CD4-positive, CD25-positive, alpha-beta regulatory T cell (primary cell): ENCODE results near the gene ARHGAP20. TPM values are rescaled to one million over a fixed set of nuclear protein-coding genes. Genes with fewer than 3 reads are reported as not detected.
"Not testable (repeated sequence)": the region's sequence is repeated elsewhere in the genome, so short reads cannot be mapped to it uniquely, and the experiment has no call there.

Experiments used
- ATAC-seq, 2 donors: fragments of 150-1000 bp; cut with Tn5 transposase; one replicate each; pipeline ENCODE4 v1.10.0; 2021; ENCODE audit warnings: low read depth in 2 of 2, moderate number of reproducible peaks in 2 of 2, moderate library complexity in 1 of 2
- DNase-seq, 3 donors: peaks; one replicate each; pipeline versions ENCODE4 v3.0.0 to v3.0.0-alpha.2; 2012 to 2022; ENCODE audit warnings: mixed read lengths in 1 of 3
- H3K27ac ChIP-seq: one replicate; pipeline ENCODE4 v1.7.0; 2013; ENCODE audit warnings: mild to moderate bottlenecking, low read length; ENCODE audit not compliant: insufficient read depth, poor library complexity, severe bottlenecking
- H3K27me3 ChIP-seq: one replicate; pipeline ENCODE4 v1.7.0; 2013; ENCODE audit warnings: low read length; ENCODE audit not compliant: control insufficient read depth, insufficient read depth
- H3K36me3 ChIP-seq: one replicate; pipeline ENCODE4 v1.7.0; 2013; ENCODE audit warnings: mild to moderate bottlenecking, low read length, moderate library complexity; ENCODE audit not compliant: control insufficient read depth, insufficient read depth
- H3K4me1 ChIP-seq: 2 replicates; pipeline ENCODE4 v1.7.0; 2013; ENCODE audit warnings: mild to moderate bottlenecking, low read length; ENCODE audit not compliant: insufficient read depth, control insufficient read depth, poor library complexity, severe bottlenecking
- H3K4me3 ChIP-seq: one replicate; pipeline ENCODE4 v1.7.0; 2013; ENCODE audit warnings: low read depth, mild to moderate bottlenecking, low read length, moderate library complexity
- H3K9me3 ChIP-seq, 2 experiments: 1 replicate in 1 of 2; 2 replicates in 1 of 2; pipeline ENCODE4 v1.7.0; 2013; ENCODE audit warnings: low read length in 2 of 2, mild to moderate bottlenecking in 1 of 2, moderate library complexity in 1 of 2; ENCODE audit not compliant: control insufficient read depth in 2 of 2
- H3K27ac Mint-ChIP-seq, 3 donors: one replicate each; pipeline ENCODE4 v1.8.0; 2020 to 2022; ENCODE audit warnings: mild to moderate bottlenecking in 3 of 3, mixed read lengths in 3 of 3, moderate library complexity in 2 of 3
- H3K27me3 Mint-ChIP-seq: one replicate; pipeline ENCODE4 v1.8.0; 2022; ENCODE audit warnings: mild to moderate bottlenecking, mixed read lengths
- H3K36me3 Mint-ChIP-seq: one replicate; pipeline ENCODE4 v1.8.0; 2020; ENCODE audit warnings: mixed read lengths
- H3K4me1 Mint-ChIP-seq, 4 donors: one replicate each; pipeline ENCODE4 v1.8.0; 2020 to 2022; ENCODE audit warnings: mixed read lengths in 4 of 4, mild to moderate bottlenecking in 1 of 4
- H3K4me3 Mint-ChIP-seq, 4 donors: one replicate each; pipeline ENCODE4 v1.8.0; 2020 to 2022; ENCODE audit warnings: mild to moderate bottlenecking in 4 of 4, mixed read lengths in 4 of 4, moderate library complexity in 3 of 4
- H3K9me3 Mint-ChIP-seq, 7 donors: one replicate each; pipeline ENCODE4 v1.8.0; 2020 to 2022; ENCODE audit warnings: mixed read lengths in 7 of 7, mild to moderate bottlenecking in 3 of 7, moderate library complexity in 2 of 7
- polyA plus RNA-seq, 4 donors: library from polyadenylated mRNA; unstranded; fragments of 300-500 nt; fragmentation: Illumina TruSeq; gene quantifications; one replicate each; pipeline ENCODE4 v1.2.3, GENCODE V29; 2021
- total RNA-seq: library from RNA; stranded (reverse); gene quantifications from one replicate; pipeline ENCODE4 v1.2.3, GENCODE V29; 2022

ARHGAP20 gene
- total and polyA plus RNA-seq, 5 donors from 2014 or later, result not detected

- H3K4me3 ChIP-seq, result no peak overlapping the region
- no peak for DNase-seq
- H3K36me3 ChIP-seq, result no peaks in the 10 kb centered on the region
- Mint-ChIP-seq H3K27me3 (peaks cover 4% of the 10 kb centered on the region), H3K27ac (no peak overlapping the region), H3K4me1 (no peaks in the 10 kb centered on the region), H3K9me3 (peaks cover 0 to 2% (median 0%) of the 10 kb centered on the region in 7 donors), H3K36me3 (no peaks in the 10 kb centered on the region), H3K4me3 (no peak overlapping the region)
- no peaks in the 10 kb centered on the region for H3K27me3 ChIP-seq
- ATAC-seq, result no peak
- no peaks in the 10 kb centered on the region for H3K4me1 ChIP-seq
- H3K27ac ChIP-seq, result no peak overlapping the region
- H3K9me3 ChIP-seq, result no peaks in the 10 kb centered on the region
Measured at GRCh38 chr11:110631551-110631950, 80.7 kb downstream of the ARHGAP20 start.

GRCh38 chr11:110629594-110629993, 82.6 kb downstream of the ARHGAP20 start:
- H3K36me3 Mint-ChIP-seq, result no peaks in the 10 kb centered on the region
- no peak for ATAC-seq
- no peak overlapping the region for H3K4me3 ChIP-seq
- no peaks in the 10 kb centered on the region for H3K9me3 ChIP-seq
- peaks cover 0 to 2% (median 0%) of the 10 kb centered on the region in 7 donors for H3K9me3 Mint-ChIP-seq
- no peaks in the 10 kb centered on the region for H3K4me1 Mint-ChIP-seq
- no peaks in the 10 kb centered on the region for H3K36me3 ChIP-seq
- no peak overlapping the region for H3K27ac ChIP-seq
- no peak overlapping the region for H3K27ac Mint-ChIP-seq
- H3K4me3 Mint-ChIP-seq, result no peak overlapping the region
- no peak for DNase-seq
- peaks cover 4% of the 10 kb centered on the region for H3K27me3 Mint-ChIP-seq
- no peaks in the 10 kb centered on the region for H3K27me3 ChIP-seq
- no peaks in the 10 kb centered on the region for H3K4me1 ChIP-seq

- Histone ChIP-seq H3K9me3 (no peaks in the 10 kb centered on the region), H3K27ac (no peak overlapping the region), H3K4me1 (no peaks in the 10 kb centered on the region), H3K27me3 (no peaks in the 10 kb centered on the region), H3K36me3 (no peaks in the 10 kb centered on the region), H3K4me3 (no peak overlapping the region)
- Mint-ChIP-seq H3K27me3 (no peaks in the 10 kb centered on the region), H3K4me1 (no peaks in the 10 kb centered on the region), H3K36me3 (no peaks in the 10 kb centered on the region), H3K4me3 (no peak overlapping the region), H3K9me3 (no peaks in the 10 kb centered on the region), H3K27ac (no peak overlapping the region)
- ATAC-seq, result no peak
- DNase-seq, result no peak
Measured at GRCh38 chr11:110621826-110622225, 90.4 kb downstream of the ARHGAP20 start.

GRCh38 chr11:110619366-110619765, 92.9 kb downstream of the ARHGAP20 start:
- H3K4me1 ChIP-seq, H3K4me3 Mint-ChIP-seq, H3K9me3 Mint-ChIP-seq, H3K27me3 ChIP-seq, H3K36me3 Mint-ChIP-seq, H3K27me3 Mint-ChIP-seq, ATAC-seq, DNase-seq, H3K27ac Mint-ChIP-seq, H3K36me3 ChIP-seq, H3K27ac ChIP-seq, H3K9me3 ChIP-seq, H3K4me3 ChIP-seq, H3K4me1 Mint-ChIP-seq: not testable (repeated sequence)

GRCh38 chr11:110614031-110614430, 98.2 kb downstream of the ARHGAP20 start:
- H3K27me3 Mint-ChIP-seq, result peaks cover 4% of the 10 kb centered on the region
- Histone ChIP-seq H3K27ac (no peak overlapping the region), H3K27me3 (peaks cover 1% of the 10 kb centered on the region), H3K4me1 (no peaks in the 10 kb centered on the region), H3K36me3 (no peaks in the 10 kb centered on the region), H3K4me3 (no peak overlapping the region), H3K9me3 (no peaks in the 10 kb centered on the region)
- H3K4me3 Mint-ChIP-seq, result no peak overlapping the region
- no peak for DNase-seq
- no peaks in the 10 kb centered on the region for H3K36me3 Mint-ChIP-seq
- H3K27ac Mint-ChIP-seq, result no peak overlapping the region
- ATAC-seq, result no peak
- no peaks in the 10 kb centered on the region for H3K4me1 Mint-ChIP-seq
- H3K9me3 Mint-ChIP-seq, result no peaks in the 10 kb centered on the region

- Mint-ChIP-seq H3K4me1 (no peaks in the 10 kb centered on the region), H3K27me3 (peaks cover 4% of the 10 kb centered on the region), H3K27ac (no peak overlapping the region), H3K4me3 (no peak overlapping the region), H3K36me3 (no peaks in the 10 kb centered on the region), H3K9me3 (peaks cover 0 to under 1% (median 0%) of the 10 kb centered on the region in 7 donors)
- H3K27me3 ChIP-seq, result peaks cover 1% of the 10 kb centered on the region
- no peak overlapping the region for H3K4me3 ChIP-seq
- DNase-seq (no peak), ATAC-seq (no peak)
- no peak overlapping the region for H3K27ac ChIP-seq
- H3K9me3 ChIP-seq, result no peaks in the 10 kb centered on the region
- H3K4me1 ChIP-seq, result no peaks in the 10 kb centered on the region
- H3K36me3 ChIP-seq, result no peaks in the 10 kb centered on the region
Measured at GRCh38 chr11:110613197-110613918, 98.9 kb downstream of the ARHGAP20 start.

GRCh38 chr11:110606415-110606814, 105.8 kb downstream of the ARHGAP20 start:
- no peak overlapping the region for H3K4me3 ChIP-seq
- ATAC-seq (no peak), DNase-seq (no peak)
- H3K27ac ChIP-seq, result no peak overlapping the region
- peaks cover 0 to 2% (median 0%) of the 10 kb centered on the region in 7 donors for H3K9me3 Mint-ChIP-seq
- no peak overlapping the region for H3K4me3 Mint-ChIP-seq
- no peaks in the 10 kb centered on the region for H3K36me3 ChIP-seq
- no peaks in the 10 kb centered on the region for H3K4me1 ChIP-seq
- H3K4me1 Mint-ChIP-seq, result no peaks in the 10 kb centered on the region
- no peaks in the 10 kb centered on the region for H3K9me3 ChIP-seq
- H3K27me3 Mint-ChIP-seq, result peaks cover 4% of the 10 kb centered on the region
- no peaks in the 10 kb centered on the region for H3K36me3 Mint-ChIP-seq
- H3K27ac Mint-ChIP-seq, result no peak overlapping the region
- no peaks in the 10 kb centered on the region for H3K27me3 ChIP-seq

- Histone ChIP-seq H3K4me3 (no peak overlapping the region), H3K36me3 (no peaks in the 10 kb centered on the region), H3K9me3 (peaks cover 0 to 6% of the 10 kb centered on the region in 2 experiments), H3K27me3 (no peaks in the 10 kb centered on the region), H3K27ac (no peak overlapping the region), H3K4me1 (no peaks in the 10 kb centered on the region)
- no peak for DNase-seq
- no peak overlapping the region for H3K4me3 Mint-ChIP-seq
- H3K4me1 Mint-ChIP-seq, result no peaks in the 10 kb centered on the region
- peaks cover 0 to 4% (median 0%) of the 10 kb centered on the region in 7 donors for H3K9me3 Mint-ChIP-seq
- H3K27ac Mint-ChIP-seq, result no peak overlapping the region
- H3K27me3 Mint-ChIP-seq, result no peaks in the 10 kb centered on the region
- no peaks in the 10 kb centered on the region for H3K36me3 Mint-ChIP-seq
- no peak for ATAC-seq
Measured at GRCh38 chr11:110601936-110602335, 110.3 kb downstream of the ARHGAP20 start.
